ENCODE data around the gene CGRRF1.

Gene CGRRF1

GRCh38 chr14:54574528-54574927, 64.8 kb downstream of the CGRRF1 start:
- DNase-seq (ENCODE audit: low read depth in 2 of 3, low spot score in 2 of 3) = no peak

- DNase-seq (ENCODE audit: low read depth in 2 of 3, low spot score in 2 of 3) = no peak
Observed at GRCh38 chr14:54577494-54577893, 67.8 kb downstream of the CGRRF1 start.

- DNase-seq (ENCODE audit: low read depth in 2 of 3, low spot score in 2 of 3) = no peak
Observed at GRCh38 chr14:54577977-54578376, 68.3 kb downstream of the CGRRF1 start.

- no peak for DNase-seq (ENCODE audit: low read depth in 2 of 3, low spot score in 2 of 3)
Observed at GRCh38 chr14:54579621-54580020, 69.9 kb downstream of the CGRRF1 start.

GRCh38 chr14:54580933-54581332, 71.2 kb downstream of the CGRRF1 start:
- DNase-seq (ENCODE audit: low read depth in 2 of 3, low spot score in 2 of 3) = no peak

- DNase-seq (ENCODE audit: low read depth in 2 of 3, low spot score in 2 of 3) = no peak
Observed at GRCh38 chr14:54582334-54582733, 72.6 kb downstream of the CGRRF1 start.

- DNase-seq (ENCODE audit: low read depth in 2 of 3, low spot score in 2 of 3) = no peak
Observed at GRCh38 chr14:54584097-54584496, 74.4 kb downstream of the CGRRF1 start.

- DNase-seq (ENCODE audit: low read depth in 2 of 3, low spot score in 2 of 3) = no peak
Observed at GRCh38 chr14:54585214-54585613, 75.5 kb downstream of the CGRRF1 start.
